GM10266 (cell line): ENCODE results near the gene TCFL5.

Experiments used
- DNase-seq: peaks from one replicate; pipeline ENCODE4 v3.0.0; 2012; ENCODE audit errors: extremely low spot score
- TF ChIP-seq, protein P1 (sequence below): IDR thresholded peaks from 2 replicates; pipeline ENCODE4 v1.5.1; 2012; ENCODE audit warnings: mild to moderate bottlenecking, low read depth; ENCODE audit not compliant: control insufficient read depth, insufficient read depth; ENCODE audit errors: missing control alignments

The TCFL5 gene

DNA sequence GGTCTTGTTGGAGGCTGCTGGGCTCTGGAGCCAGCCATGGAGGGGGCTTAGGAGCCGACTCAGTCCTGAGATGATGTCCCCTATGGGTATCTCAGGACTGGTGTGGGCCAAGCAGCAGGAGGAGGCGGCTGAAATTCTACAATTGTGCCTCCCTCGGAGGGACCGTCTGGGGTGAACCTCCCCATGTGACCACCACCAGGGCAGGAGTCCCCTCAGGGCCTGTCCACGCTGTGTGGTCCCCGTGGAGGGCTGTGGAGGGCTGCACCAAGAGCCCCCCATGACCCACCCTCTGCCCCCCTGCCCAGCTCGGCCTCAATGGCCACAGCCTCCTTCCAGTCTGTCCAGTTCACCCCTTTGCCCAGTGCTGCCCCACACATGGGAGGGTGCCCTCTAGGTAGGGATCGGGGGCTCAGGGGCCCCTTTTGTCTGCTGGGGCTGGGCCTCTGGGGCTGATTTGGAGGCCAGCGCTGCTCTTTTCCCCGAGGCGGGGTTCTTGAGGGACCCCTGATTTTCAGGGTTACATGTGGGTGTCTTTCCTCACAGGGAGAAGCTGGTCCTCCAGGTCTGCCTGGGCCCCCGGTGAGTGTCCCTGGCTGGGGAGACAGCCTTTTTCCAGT lies 43.5 kb downstream of the TCFL5 start:
- TF ChIP-seq, protein P1, sequence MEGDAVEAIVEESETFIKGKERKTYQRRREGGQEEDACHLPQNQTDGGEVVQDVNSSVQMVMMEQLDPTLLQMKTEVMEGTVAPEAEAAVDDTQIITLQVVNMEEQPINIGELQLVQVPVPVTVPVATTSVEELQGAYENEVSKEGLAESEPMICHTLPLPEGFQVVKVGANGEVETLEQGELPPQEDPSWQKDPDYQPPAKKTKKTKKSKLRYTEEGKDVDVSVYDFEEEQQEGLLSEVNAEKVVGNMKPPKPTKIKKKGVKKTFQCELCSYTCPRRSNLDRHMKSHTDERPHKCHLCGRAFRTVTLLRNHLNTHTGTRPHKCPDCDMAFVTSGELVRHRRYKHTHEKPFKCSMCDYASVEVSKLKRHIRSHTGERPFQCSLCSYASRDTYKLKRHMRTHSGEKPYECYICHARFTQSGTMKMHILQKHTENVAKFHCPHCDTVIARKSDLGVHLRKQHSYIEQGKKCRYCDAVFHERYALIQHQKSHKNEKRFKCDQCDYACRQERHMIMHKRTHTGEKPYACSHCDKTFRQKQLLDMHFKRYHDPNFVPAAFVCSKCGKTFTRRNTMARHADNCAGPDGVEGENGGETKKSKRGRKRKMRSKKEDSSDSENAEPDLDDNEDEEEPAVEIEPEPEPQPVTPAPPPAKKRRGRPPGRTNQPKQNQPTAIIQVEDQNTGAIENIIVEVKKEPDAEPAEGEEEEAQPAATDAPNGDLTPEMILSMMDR = no peak
- DNase-seq = no peak

DNA sequence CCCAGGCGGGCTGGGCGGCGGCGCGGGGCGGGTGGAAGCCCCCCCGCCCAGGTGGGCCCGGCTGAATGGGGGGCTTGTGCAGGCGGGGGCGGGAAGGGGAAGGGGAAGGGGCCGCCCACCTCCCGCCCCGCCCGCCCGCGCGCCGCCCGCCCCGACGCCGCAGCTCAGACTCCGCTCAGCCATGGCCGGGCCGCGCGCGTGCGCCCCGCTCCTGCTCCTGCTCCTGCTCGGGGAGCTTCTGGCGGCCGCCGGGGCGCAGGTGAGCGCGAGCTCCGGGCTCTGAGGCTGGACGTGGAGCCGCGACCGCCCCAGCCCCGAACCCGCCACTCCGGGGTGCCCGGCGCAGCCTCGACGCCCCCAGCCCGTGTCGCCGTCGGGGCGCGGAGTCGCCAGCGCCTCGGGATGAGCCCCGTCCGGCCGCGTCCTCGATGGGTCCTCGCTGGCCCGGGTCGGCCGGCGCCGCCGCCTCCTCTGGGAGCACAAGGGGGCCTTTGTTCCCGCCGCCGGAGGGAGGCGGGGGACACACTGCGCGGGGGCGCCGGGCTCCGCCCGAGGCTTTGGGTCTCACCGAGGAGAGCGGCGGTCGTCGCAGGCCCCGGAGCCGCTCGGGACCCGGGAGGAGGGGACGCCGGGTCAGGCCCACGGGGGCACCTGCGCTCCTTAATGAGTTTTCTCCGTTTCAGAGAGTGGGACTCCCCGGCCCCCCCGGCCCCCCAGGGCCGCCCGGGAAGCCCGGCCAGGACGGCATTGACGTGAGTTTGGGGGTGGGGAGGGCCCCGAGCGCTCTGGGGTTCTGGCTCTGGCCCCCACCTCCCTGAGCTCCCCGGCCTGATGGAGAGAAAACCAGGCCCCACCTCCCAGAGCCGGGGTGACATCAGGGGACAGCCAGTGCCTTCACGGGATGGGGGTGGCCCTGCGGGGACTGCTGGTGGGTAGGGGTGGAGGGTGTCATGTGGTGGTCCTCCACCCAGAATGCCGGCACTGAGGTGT lies 44.4 kb downstream of the TCFL5 start, which contains the start of gene COL9A3:
Gene COL9A3, plus strand, starts transcription at position 167 of the 990 bp plus-strand sequence. Its CDS starts 15 bp downstream, at position 182.
- TF ChIP-seq, protein P1 = no peak
- DNase-seq = no peak

DNA sequence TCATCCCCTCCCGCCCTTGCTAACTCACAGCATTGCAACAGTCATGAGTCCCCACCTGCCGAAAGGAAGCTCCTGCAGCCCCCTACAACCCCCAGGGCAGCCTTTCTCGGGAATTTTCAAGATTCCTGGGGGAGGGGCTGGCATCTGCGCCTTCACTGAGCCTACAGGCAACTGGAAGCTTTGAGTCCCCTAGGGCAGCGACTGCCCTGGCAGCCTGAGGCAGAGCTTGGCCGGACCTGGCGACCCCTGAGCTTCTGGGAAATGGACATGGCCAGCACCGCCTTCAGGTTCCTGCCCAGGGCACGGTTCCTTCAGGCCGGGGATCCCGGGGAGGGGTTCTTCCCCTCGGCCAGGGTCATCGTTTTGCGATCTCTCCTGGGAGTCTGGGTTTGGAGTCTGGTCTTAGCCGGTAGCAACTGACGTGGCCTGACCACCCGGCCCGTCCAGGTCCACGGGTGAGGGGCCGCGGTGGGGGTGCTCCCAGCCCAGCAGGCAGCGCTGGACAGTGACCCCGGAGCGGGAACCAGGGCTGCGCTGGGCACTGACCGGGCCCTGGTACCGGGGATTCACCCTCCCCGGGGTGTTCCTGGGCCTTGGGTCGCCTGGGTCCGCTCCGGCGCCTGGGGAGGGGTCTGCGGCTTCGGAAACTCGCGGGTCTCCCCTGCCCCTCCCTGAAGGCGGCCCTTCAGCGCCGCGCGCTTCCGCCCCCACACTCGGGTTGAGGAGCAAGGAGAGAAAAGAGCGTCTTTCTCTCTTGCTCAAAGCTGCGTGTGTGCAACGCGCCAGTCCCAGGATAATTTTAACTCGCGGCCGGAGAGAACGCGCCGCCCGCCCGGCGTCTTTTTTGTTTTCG lies 45.4 kb downstream of the TCFL5 start:
- TF ChIP-seq, protein P1 = no peak
- no peak for DNase-seq

DNA sequence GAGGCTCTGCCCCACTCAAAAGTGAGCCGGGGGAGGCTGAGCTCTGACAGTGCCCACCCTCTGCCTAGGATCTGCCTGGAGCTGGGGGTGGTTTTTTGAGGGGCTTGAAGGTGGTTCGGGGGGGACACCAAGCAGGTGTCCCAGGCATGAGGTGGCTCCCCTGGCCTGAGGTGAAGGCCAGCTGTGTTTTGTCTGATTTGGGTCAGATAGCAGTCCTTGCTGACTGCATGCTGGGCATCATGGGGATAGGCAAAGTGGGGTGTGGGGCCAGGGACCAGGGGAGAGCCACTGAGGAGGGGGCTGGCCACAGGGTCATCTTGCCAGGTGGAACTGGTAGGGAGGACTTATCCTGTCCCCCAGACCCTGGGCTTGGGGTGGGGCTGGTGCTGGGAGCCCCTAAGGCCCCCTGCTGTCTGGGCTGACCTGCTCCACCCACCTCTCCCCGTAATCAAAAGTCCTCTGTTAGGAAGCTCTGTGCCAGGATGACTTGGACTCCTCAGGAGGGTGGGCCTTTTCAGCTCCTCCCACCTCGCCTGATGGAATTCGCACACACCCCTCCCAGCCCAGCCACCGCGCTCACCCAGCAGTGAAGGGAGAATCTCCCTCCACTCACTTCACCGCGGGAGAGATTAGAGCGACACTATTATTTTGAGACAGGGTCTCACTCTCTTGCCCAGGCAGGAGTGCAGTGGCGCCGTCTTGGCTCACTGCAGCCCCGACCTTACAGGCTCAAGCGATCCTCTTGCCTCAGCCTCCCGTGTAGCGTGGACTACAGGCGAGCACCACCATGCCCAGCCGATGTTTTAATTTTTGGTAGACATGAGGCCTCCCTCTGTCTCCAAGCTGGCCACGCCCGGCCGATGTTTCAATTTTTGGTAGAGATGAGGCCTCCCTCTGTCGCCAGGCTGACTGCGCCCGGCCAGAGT lies 46.3 kb downstream of the TCFL5 start:
- TF ChIP-seq, protein P1 = no peak
- no peak for DNase-seq

- no peak for DNase-seq
- TF ChIP-seq, protein P1 = no peak
These were observed 46.9 kb downstream of the TCFL5 start for GRCh38 chr20:62814709-62815065.

- no peak for DNase-seq
- TF ChIP-seq, protein P1 = no peak
These were observed 47.4 kb downstream of the TCFL5 start for GRCh38 chr20:62814060-62814708.
